WI38 (cell line): ENCODE data around the gene PGK2.

Experiments used
- H3K4me3 ChIP-seq: 2 replicates; pipeline ENCODE4 v1.5.1; 2011; ENCODE audit warnings: low read depth, mild to moderate bottlenecking, control low read depth, low read length
- CTCF ChIP-seq: IDR thresholded peaks from 2 replicates; pipeline ENCODE4 v1.5.1; 2012; ENCODE audit warnings: low read depth, mild to moderate bottlenecking, control low read depth, low read length

Gene PGK2

GRCh38 chr6:49787176-49787575 lies at the start of gene PGK2:
Gene PGK2 (minus strand): TSS chr6:49787285. CDS start chr6:49787187, 98 bp downstream.
- no peak within 1 kb of the TSS for H3K4me3 ChIP-seq
- no peak for TF ChIP-seq CTCF

DNA sequence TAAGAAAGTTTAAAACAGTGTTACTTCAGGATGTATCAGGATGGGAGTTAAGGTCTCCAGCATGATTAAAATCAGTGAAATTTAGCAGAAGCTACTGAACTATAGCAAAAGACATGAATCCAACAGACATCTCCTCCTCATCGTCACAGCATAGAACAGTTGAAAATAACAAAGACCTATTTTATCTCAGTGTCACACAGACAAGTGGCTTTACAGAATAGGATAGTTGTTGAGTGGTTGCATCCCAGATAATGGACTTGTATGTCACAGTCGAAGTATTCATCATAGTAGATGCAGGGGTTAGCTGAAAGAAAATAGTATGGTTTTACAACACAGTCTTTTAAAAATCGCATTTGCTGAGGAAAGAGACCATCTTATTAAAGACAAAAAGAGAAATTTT lies 48.1 kb upstream of the PGK2 start:
- no peak for TF ChIP-seq CTCF
- H3K4me3 ChIP-seq: no peak overlapping the region

GRCh38 chr6:49833386-49833785 lies 46.3 kb upstream of the PGK2 start:
- no peak for TF ChIP-seq CTCF
- H3K4me3 ChIP-seq: no peak overlapping the region

- no peak for TF ChIP-seq CTCF
- no peak overlapping the region for H3K4me3 ChIP-seq
Measured at GRCh38 chr6:49826743-49827406, 39.8 kb upstream of the PGK2 start.

GRCh38 chr6:49815166-49815565 lies 28.1 kb upstream of the PGK2 start:
- no peak for TF ChIP-seq CTCF
- H3K4me3 ChIP-seq: no peak overlapping the region

GRCh38 chr6:49813248-49813647 lies 26.2 kb upstream of the PGK2 start:
- no peak for TF ChIP-seq CTCF
- no peak overlapping the region for H3K4me3 ChIP-seq

DNA sequence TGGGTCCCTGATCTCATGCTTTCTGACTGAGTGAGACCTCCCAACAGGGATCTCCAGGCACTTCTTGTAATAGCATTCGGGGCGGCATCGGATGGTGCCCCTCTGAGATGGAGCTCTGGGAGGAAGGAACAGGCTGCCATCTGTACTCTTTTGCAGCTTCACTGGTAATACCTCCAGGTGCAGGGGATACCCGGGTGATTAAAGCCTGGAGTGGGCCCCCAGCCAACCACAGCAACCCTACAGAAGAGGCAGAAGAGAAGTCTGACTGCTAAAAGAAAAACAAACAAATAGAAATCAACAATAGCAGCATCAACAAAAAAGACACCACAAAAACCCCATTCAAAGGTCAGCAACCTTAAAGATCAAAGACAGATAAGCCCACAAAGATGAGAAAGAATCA lies 19.1 kb upstream of the PGK2 start:
- no peak for TF ChIP-seq CTCF
- no peak overlapping the region for H3K4me3 ChIP-seq
